ENCODE data around the gene FAM135A.

FAM135A gene

GRCh38 chr6:70375882-70376281 lies 37.4 kb upstream of the FAM135A start:
- peak; percentile 22 for TF ChIP-seq CTCF (IDR thresholded peaks at IDR 0.05; ENCODE audit: control insufficient read depth, insufficient read depth, low read depth, low read length, missing control alignments)
- no peak overlapping the region for H3K4me3 ChIP-seq (ENCODE audit: control insufficient read depth, low read depth, low read length)
- DNase-seq (ENCODE audit: low read depth) = no peak

- TF ChIP-seq CTCF (IDR thresholded peaks at IDR 0.05; ENCODE audit: control insufficient read depth, insufficient read depth, low read depth, low read length, missing control alignments) = no peak
- no peak for DNase-seq (ENCODE audit: low read depth)
- no peak overlapping the region for H3K4me3 ChIP-seq (ENCODE audit: control insufficient read depth, low read depth, low read length)
Observed at GRCh38 chr6:70376628-70377027, 36.7 kb upstream of the FAM135A start.

GRCh38 chr6:70377372-70377771 lies 35.9 kb upstream of the FAM135A start:
- no peak overlapping the region for H3K4me3 ChIP-seq (ENCODE audit: control insufficient read depth, low read depth, low read length)
- DNase-seq (ENCODE audit: low read depth) = no peak
- no peak for TF ChIP-seq CTCF (IDR thresholded peaks at IDR 0.05; ENCODE audit: control insufficient read depth, insufficient read depth, low read depth, low read length, missing control alignments)

- no peak for DNase-seq (ENCODE audit: low read depth)
- H3K4me3 ChIP-seq (ENCODE audit: control insufficient read depth, low read depth, low read length) = no peak overlapping the region
- TF ChIP-seq CTCF (IDR thresholded peaks at IDR 0.05; ENCODE audit: control insufficient read depth, insufficient read depth, low read depth, low read length, missing control alignments) = no peak
Observed at GRCh38 chr6:70379473-70380013, 33.8 kb upstream of the FAM135A start.

- no peak for DNase-seq (ENCODE audit: low read depth)
- TF ChIP-seq CTCF (IDR thresholded peaks at IDR 0.05; ENCODE audit: control insufficient read depth, insufficient read depth, low read depth, low read length, missing control alignments) = no peak
- H3K4me3 ChIP-seq (ENCODE audit: control insufficient read depth, low read depth, low read length) = no peak overlapping the region
Observed at GRCh38 chr6:70380252-70380651, 33.1 kb upstream of the FAM135A start.

GRCh38 chr6:70380771-70381416 lies 32.4 kb upstream of the FAM135A start:
- H3K4me3 ChIP-seq (ENCODE audit: control insufficient read depth, low read depth, low read length) = no peak overlapping the region
- DNase-seq (ENCODE audit: low read depth) = no peak
- no peak for TF ChIP-seq CTCF (IDR thresholded peaks at IDR 0.05; ENCODE audit: control insufficient read depth, insufficient read depth, low read depth, low read length, missing control alignments)

Data from AG09309 (cell line).